WTC11 (cell line): Measurements from ENCODE around the gene ANKRD39.

Experiments used
- ETV6 ChIP-seq: sonication (generic); formaldehyde crosslinking; IDR thresholded peaks from 2 replicates; pipeline ENCODE4 v1.8.1; 2022; ENCODE audit warnings: mild to moderate bottlenecking, missing genetic modification reagents
- NFATC4 ChIP-seq: fragments of 250-450 bp; sonication (Bioruptor Pico); IDR thresholded peaks from 2 replicates; pipeline ENCODE4 v1.9.0; 2021; ENCODE audit warnings: mild to moderate bottlenecking
- SMAD3 ChIP-seq: sonication (generic); formaldehyde crosslinking; IDR thresholded peaks from 2 replicates; pipeline ENCODE4 v1.8.0; 2022; ENCODE audit warnings: missing genetic modification reagents, mild to moderate bottlenecking, borderline replicate concordance
- SP1 ChIP-seq: sonication (generic); formaldehyde crosslinking; conservative IDR thresholded peaks from 2 replicates; pipeline ENCODE4 v1.8.1; 2022; ENCODE audit warnings: missing genetic modification reagents
- TEAD1 ChIP-seq: sonication (generic); formaldehyde crosslinking; IDR thresholded peaks from 2 replicates; pipeline ENCODE4 v1.8.0; 2022; ENCODE audit warnings: mild to moderate bottlenecking, missing genetic modification reagents
- TF ChIP-seq, protein P1 (sequence below): sonication (generic); formaldehyde crosslinking; IDR thresholded peaks from 2 replicates; pipeline ENCODE4 v1.8.1; 2023; ENCODE audit warnings: mild to moderate bottlenecking, missing genetic modification reagents, borderline replicate concordance
- TF ChIP-seq, protein P2 (sequence below): fragments of 200-600 bp; IDR thresholded peaks from 2 replicates; pipeline ENCODE4 v1.8.0; 2022; ENCODE audit warnings: antibody characterized with exemption

DNA sequence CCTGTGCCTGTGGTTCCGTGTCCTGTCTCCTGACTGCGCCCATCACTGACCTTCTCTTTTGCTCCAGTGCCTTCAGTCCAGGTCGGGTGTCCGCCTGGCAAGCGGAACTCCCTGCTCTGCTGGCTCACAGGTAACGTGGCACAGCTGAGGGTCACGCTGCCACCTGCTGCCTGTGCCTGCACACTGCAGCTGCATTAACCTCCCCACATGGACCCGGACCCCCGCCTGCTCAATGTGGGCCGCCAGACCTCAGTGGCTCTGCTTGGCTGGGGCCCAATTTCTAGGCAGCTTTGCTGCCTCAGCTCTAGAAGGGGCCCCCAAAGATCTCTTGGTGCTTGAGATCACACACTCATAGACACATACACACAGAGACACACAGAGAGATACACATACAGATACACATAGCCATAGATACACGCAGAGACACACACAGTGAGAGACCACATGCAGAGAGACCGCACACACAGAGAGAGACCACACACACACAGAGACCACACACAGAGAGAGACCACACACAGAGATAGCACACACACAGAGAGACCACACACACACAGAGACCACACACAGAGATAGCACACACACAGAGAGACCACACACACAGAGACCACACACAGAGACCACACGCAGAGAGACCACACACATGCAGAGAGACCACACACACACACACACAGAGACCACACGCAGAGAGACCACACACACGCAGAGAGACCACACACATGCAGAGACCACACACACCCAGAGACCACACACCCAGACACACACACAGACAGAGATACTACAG is 56.6 kb downstream of the ANKRD39 start:
- TF ChIP-seq, protein P1, sequence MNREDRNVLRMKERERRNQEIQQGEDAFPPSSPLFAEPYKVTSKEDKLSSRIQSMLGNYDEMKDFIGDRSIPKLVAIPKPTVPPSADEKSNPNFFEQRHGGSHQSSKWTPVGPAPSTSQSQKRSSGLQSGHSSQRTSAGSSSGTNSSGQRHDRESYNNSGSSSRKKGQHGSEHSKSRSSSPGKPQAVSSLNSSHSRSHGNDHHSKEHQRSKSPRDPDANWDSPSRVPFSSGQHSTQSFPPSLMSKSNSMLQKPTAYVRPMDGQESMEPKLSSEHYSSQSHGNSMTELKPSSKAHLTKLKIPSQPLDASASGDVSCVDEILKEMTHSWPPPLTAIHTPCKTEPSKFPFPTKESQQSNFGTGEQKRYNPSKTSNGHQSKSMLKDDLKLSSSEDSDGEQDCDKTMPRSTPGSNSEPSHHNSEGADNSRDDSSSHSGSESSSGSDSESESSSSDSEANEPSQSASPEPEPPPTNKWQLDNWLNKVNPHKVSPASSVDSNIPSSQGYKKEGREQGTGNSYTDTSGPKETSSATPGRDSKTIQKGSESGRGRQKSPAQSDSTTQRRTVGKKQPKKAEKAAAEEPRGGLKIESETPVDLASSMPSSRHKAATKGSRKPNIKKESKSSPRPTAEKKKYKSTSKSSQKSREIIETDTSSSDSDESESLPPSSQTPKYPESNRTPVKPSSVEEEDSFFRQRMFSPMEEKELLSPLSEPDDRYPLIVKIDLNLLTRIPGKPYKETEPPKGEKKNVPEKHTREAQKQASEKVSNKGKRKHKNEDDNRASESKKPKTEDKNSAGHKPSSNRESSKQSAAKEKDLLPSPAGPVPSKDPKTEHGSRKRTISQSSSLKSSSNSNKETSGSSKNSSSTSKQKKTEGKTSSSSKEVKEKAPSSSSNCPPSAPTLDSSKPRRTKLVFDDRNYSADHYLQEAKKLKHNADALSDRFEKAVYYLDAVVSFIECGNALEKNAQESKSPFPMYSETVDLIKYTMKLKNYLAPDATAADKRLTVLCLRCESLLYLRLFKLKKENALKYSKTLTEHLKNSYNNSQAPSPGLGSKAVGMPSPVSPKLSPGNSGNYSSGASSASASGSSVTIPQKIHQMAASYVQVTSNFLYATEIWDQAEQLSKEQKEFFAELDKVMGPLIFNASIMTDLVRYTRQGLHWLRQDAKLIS (CRISPR knock-in tag), result no peak
- no peak for TF ChIP-seq SP1 (CRISPR knock-in tag)
- TF ChIP-seq, protein P2, sequence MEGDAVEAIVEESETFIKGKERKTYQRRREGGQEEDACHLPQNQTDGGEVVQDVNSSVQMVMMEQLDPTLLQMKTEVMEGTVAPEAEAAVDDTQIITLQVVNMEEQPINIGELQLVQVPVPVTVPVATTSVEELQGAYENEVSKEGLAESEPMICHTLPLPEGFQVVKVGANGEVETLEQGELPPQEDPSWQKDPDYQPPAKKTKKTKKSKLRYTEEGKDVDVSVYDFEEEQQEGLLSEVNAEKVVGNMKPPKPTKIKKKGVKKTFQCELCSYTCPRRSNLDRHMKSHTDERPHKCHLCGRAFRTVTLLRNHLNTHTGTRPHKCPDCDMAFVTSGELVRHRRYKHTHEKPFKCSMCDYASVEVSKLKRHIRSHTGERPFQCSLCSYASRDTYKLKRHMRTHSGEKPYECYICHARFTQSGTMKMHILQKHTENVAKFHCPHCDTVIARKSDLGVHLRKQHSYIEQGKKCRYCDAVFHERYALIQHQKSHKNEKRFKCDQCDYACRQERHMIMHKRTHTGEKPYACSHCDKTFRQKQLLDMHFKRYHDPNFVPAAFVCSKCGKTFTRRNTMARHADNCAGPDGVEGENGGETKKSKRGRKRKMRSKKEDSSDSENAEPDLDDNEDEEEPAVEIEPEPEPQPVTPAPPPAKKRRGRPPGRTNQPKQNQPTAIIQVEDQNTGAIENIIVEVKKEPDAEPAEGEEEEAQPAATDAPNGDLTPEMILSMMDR, result peak; percentile 79
- TF ChIP-seq SMAD3 (CRISPR knock-in tag), result no peak
- TF ChIP-seq TEAD1 (CRISPR knock-in tag), result no peak
- TF ChIP-seq NFATC4 (CRISPR knock-in tag), result no peak
- TF ChIP-seq ETV6 (CRISPR knock-in tag), result no peak
